Activated CD8-positive, alpha-beta memory T cell treated with anti-CD3 and anti-CD28 coated beads, Interleukin-2, amount 50 U/mL, for 4 hours (primary cell): Measurements from ENCODE around the gene PPP1R9B.

Source experiments
- DNase-seq: peaks from one replicate; pipeline ENCODE4 v3.0.0-alpha.2; 2020

Gene PPP1R9B

GRCh38 chr17:50122945-50123344 lies 27.5 kb downstream of the PPP1R9B start:
- no peak for DNase-seq

- DNase-seq: no peak
Observed at GRCh38 chr17:50120475-50121253, 29.8 kb downstream of the PPP1R9B start.

GRCh38 chr17:50118828-50119218 lies 31.7 kb downstream of the PPP1R9B start:
- DNase-seq: no peak

- no peak for DNase-seq
Observed at GRCh38 chr17:50118076-50118827, 32.2 kb downstream of the PPP1R9B start.

- peak; percentile 66 for DNase-seq
Observed at GRCh38 chr17:50117202-50118051, 33.0 kb downstream of the PPP1R9B start.

- DNase-seq: no peak
Observed at GRCh38 chr17:50115756-50116155, 34.7 kb downstream of the PPP1R9B start.

- DNase-seq: no peak
Observed at GRCh38 chr17:50114849-50115357, 35.6 kb downstream of the PPP1R9B start.

- DNase-seq: no peak
Observed at GRCh38 chr17:50114401-50114800, 36.1 kb downstream of the PPP1R9B start.

- no peak for DNase-seq
Observed at GRCh38 chr17:50113624-50114320, 36.7 kb downstream of the PPP1R9B start.

GRCh38 chr17:50112694-50113093 lies 37.8 kb downstream of the PPP1R9B start:
- DNase-seq: no peak

- DNase-seq: no peak
Observed at GRCh38 chr17:50111673-50112655, 38.5 kb downstream of the PPP1R9B start.

GRCh38 chr17:50110591-50111349 lies 39.7 kb downstream of the PPP1R9B start:
- DNase-seq: no peak

- no peak for DNase-seq
Observed at GRCh38 chr17:50109785-50110184, 40.7 kb downstream of the PPP1R9B start.

GRCh38 chr17:50109207-50109606 lies 41.3 kb downstream of the PPP1R9B start:
- DNase-seq: no peak

GRCh38 chr17:50108556-50108955 lies 41.9 kb downstream of the PPP1R9B start:
- DNase-seq: no peak

- DNase-seq: no peak
Observed at GRCh38 chr17:50107790-50108414, 42.6 kb downstream of the PPP1R9B start.

GRCh38 chr17:50106393-50107131 lies 43.9 kb downstream of the PPP1R9B start:
- DNase-seq: no peak

GRCh38 chr17:50105811-50106210 lies 44.7 kb downstream of the PPP1R9B start:
- DNase-seq: no peak

GRCh38 chr17:50103941-50104340 lies 46.5 kb downstream of the PPP1R9B start:
- DNase-seq: no peak
